Osteocyte (in vitro differentiated cells): ENCODE measurements around the gene PAFAH1B1. TPM values are rescaled to one million over a fixed set of nuclear protein-coding genes. Genes with fewer than 3 reads are reported as not detected.
"Not testable (repeated sequence)": the region's sequence is repeated elsewhere in the genome, so short reads cannot be mapped to it uniquely, and the experiment has no call there.

ENCODE experiments used
- DNase-seq: peaks from one replicate; pipeline ENCODE4 v3.0.0; 2021; ENCODE audit warnings: mixed read lengths; ENCODE audit not compliant: unreplicated experiment; ENCODE audit errors: extremely low spot score
- H3K27ac Mint-ChIP-seq: one replicate; pipeline ENCODE4 v1.8.0; 2021; ENCODE audit warnings: mild to moderate bottlenecking, mixed read lengths; ENCODE audit not compliant: unreplicated experiment
- H3K27me3 Mint-ChIP-seq: one replicate; pipeline ENCODE4 v1.8.0; 2021; ENCODE audit warnings: mixed read lengths; ENCODE audit not compliant: unreplicated experiment
- H3K36me3 Mint-ChIP-seq: one replicate; pipeline ENCODE4 v1.8.0; 2021; ENCODE audit warnings: mixed read lengths; ENCODE audit not compliant: unreplicated experiment
- H3K4me1 Mint-ChIP-seq: one replicate; pipeline ENCODE4 v1.8.0; 2021; ENCODE audit warnings: mixed read lengths; ENCODE audit not compliant: unreplicated experiment
- H3K4me3 Mint-ChIP-seq: one replicate; pipeline ENCODE4 v1.8.0; 2021; ENCODE audit warnings: mild to moderate bottlenecking, moderate library complexity, mixed read lengths; ENCODE audit not compliant: unreplicated experiment
- H3K9me3 Mint-ChIP-seq: one replicate; pipeline ENCODE4 v1.8.0; 2021; ENCODE audit warnings: mixed read lengths; ENCODE audit not compliant: unreplicated experiment
- CTCF ChIP-seq: fragments of 200-600 bp; sonication (generic); IDR thresholded peaks from 2 replicates; pipeline ENCODE4 v1.5.0; 2021; ENCODE audit warnings: antibody characterized with exemption, mild to moderate bottlenecking, moderate library complexity
- total RNA-seq: library from RNA; stranded (reverse); gene quantifications from 2 replicates; pipeline ENCODE4 v1.2.1, GENCODE V29; 2021

PAFAH1B1 gene
- total RNA-seq, 1 donor from 2014 or later, result 138 TPM

GRCh38 chr17:2615882-2616281, 22.4 kb downstream of the PAFAH1B1 start:
- H3K4me1 Mint-ChIP-seq, result peaks cover 29% of the 10 kb centered on the region
- TF ChIP-seq CTCF, result no peak
- no peak overlapping the region for H3K4me3 Mint-ChIP-seq
- no peaks in the 10 kb centered on the region for H3K9me3 Mint-ChIP-seq
- peaks cover 4% of the 10 kb centered on the region for H3K36me3 Mint-ChIP-seq
- no peaks in the 10 kb centered on the region for H3K27me3 Mint-ChIP-seq
- no peak for DNase-seq
- no peak overlapping the region for H3K27ac Mint-ChIP-seq

GRCh38 chr17:2621241-2621640, 27.8 kb downstream of the PAFAH1B1 start:
- no peak for DNase-seq
- Mint-ChIP-seq H3K9me3 (no peaks in the 10 kb centered on the region), H3K27me3 (no peaks in the 10 kb centered on the region), H3K4me3 (no peak overlapping the region), H3K36me3 (peaks cover 11% of the 10 kb centered on the region), H3K27ac (no peak overlapping the region), H3K4me1 (peaks cover 19% of the 10 kb centered on the region)
- no peak for TF ChIP-seq CTCF

- not testable (repeated sequence) for DNase-seq, H3K4me3 Mint-ChIP-seq, H3K27me3 Mint-ChIP-seq, H3K9me3 Mint-ChIP-seq, H3K27ac Mint-ChIP-seq
- H3K36me3 Mint-ChIP-seq, result peaks cover 14% of the 10 kb centered on the region
- peaks cover 22% of the 10 kb centered on the region for H3K4me1 Mint-ChIP-seq
Measured at GRCh38 chr17:2621951-2622405, 28.5 kb downstream of the PAFAH1B1 start.

GRCh38 chr17:2622721-2623301, 29.4 kb downstream of the PAFAH1B1 start:
- H3K4me1 Mint-ChIP-seq, result peaks cover 26% of the 10 kb centered on the region
- H3K27ac Mint-ChIP-seq, DNase-seq, H3K4me3 Mint-ChIP-seq, H3K27me3 Mint-ChIP-seq: not testable (repeated sequence)
- H3K9me3 Mint-ChIP-seq, result peaks cover 11% of the 10 kb centered on the region
- peaks cover 11% of the 10 kb centered on the region for H3K36me3 Mint-ChIP-seq

GRCh38 chr17:2624292-2624731, 30.9 kb downstream of the PAFAH1B1 start:
- H3K9me3 Mint-ChIP-seq, result peaks cover 12% of the 10 kb centered on the region
- TF ChIP-seq CTCF, result no peak
- peaks cover 33% of the 10 kb centered on the region for H3K4me1 Mint-ChIP-seq
- no peak overlapping the region for H3K27ac Mint-ChIP-seq
- no peak overlapping the region for H3K4me3 Mint-ChIP-seq
- no peak for DNase-seq
- peaks cover 11% of the 10 kb centered on the region for H3K36me3 Mint-ChIP-seq
- no peaks in the 10 kb centered on the region for H3K27me3 Mint-ChIP-seq

GRCh38 chr17:2626626-2627219, 33.3 kb downstream of the PAFAH1B1 start:
- Mint-ChIP-seq H3K36me3 (peaks cover 11% of the 10 kb centered on the region), H3K4me1 (peaks cover 49% of the 10 kb centered on the region), H3K9me3 (peaks cover 12% of the 10 kb centered on the region)
- H3K27me3 Mint-ChIP-seq, H3K27ac Mint-ChIP-seq, DNase-seq, H3K4me3 Mint-ChIP-seq: not testable (repeated sequence)

- H3K36me3 Mint-ChIP-seq, H3K27ac Mint-ChIP-seq, H3K4me3 Mint-ChIP-seq, DNase-seq, H3K27me3 Mint-ChIP-seq: not testable (repeated sequence)
- Mint-ChIP-seq H3K9me3 (peaks cover 12% of the 10 kb centered on the region), H3K4me1 (peaks cover 59% of the 10 kb centered on the region)
Measured at GRCh38 chr17:2628922-2629321, 35.5 kb downstream of the PAFAH1B1 start.
